Heart left ventricle (tissue), 16 donors: Measurements from ENCODE around the gene LCE1E. TPM values are rescaled to one million over a fixed set of nuclear protein-coding genes. Genes with fewer than 3 reads are reported as not detected.
A peak's percentile ranks its signal among the peaks of the same experiment; 100 is the strongest.

ENCODE experiments used
- ATAC-seq, 4 donors: fragments of 200-7000 bp; cut with Tn5 transposase; one replicate each; pipeline ENCODE4 v1.9.1; 2020 to 2022; ENCODE audit warnings: moderate library complexity in 4 of 4, mild to moderate bottlenecking in 3 of 4, moderate number of reproducible peaks in 1 of 4
- DNase-seq, 5 donors: peaks; one replicate each; pipeline ENCODE4 v3.0.0-alpha.2; 2020
- H3K27ac ChIP-seq, 12 donors: fragments of 200-600 bp; sonication (generic) in 4 of 12; one replicate each; pipeline versions ENCODE4 v1.5.0 to v1.8.0; 2016 to 2022; ENCODE audit warnings: mild to moderate bottlenecking in 2 of 12
- H3K27me3 ChIP-seq, 9 donors: fragments of 200-600 bp; sonication (generic) in 2 of 9; one replicate each; pipeline versions ENCODE4 v1.5.1 to v1.8.0; 2016 to 2022; ENCODE audit warnings: mild to moderate bottlenecking in 3 of 9
- H3K36me3 ChIP-seq, 9 donors: fragments of 200-600 bp; sonication (generic) in 2 of 9; one replicate each; pipeline versions ENCODE4 v1.5.0 to v1.8.0; 2018 to 2022; ENCODE audit warnings: mild to moderate bottlenecking in 2 of 9
- H3K4me1 ChIP-seq, 12 donors: fragments of 200-600 bp; sonication (generic) in 4 of 12; one replicate each; pipeline versions ENCODE4 v1.5.0 to v1.8.0; 2016 to 2022; ENCODE audit warnings: mild to moderate bottlenecking in 3 of 12
- H3K4me3 ChIP-seq, 12 donors: fragments of 200-600 bp; sonication (generic) in 4 of 12; one replicate each; pipeline versions ENCODE4 v1.5.0 to v1.8.0; 2017 to 2022; ENCODE audit warnings: mild to moderate bottlenecking in 9 of 12, moderate library complexity in 4 of 12
- H3K9me3 ChIP-seq, 12 donors: fragments of 200-600 bp; sonication (generic) in 4 of 12; one replicate each; pipeline versions ENCODE4 v1.5.0 to v1.8.0; 2016 to 2022; ENCODE audit warnings: mild to moderate bottlenecking in 1 of 12
- CTCF ChIP-seq, 12 donors: fragments of 200-600 bp; sonication (generic) in 4 of 12; IDR thresholded peaks; one replicate each; pipeline versions ENCODE4 v1.5.0 to v1.8.0; 2018 to 2022; ENCODE audit warnings: antibody characterized with exemption in 12 of 12, mild to moderate bottlenecking in 5 of 12
- POLR2A ChIP-seq, 2 donors: fragments of 450-650 bp; IDR thresholded peaks; one replicate each; pipeline ENCODE4 v1.6.1; 2017; ENCODE audit warnings: antibody characterized with exemption in 2 of 2, mild to moderate bottlenecking in 2 of 2, moderate library complexity in 2 of 2
- WGBS, 4 donors: extraction: QIAGEN DNeasy Blood & Tissue Kit in 2 of 4; methylation state at CpG; one replicate each; pipeline versions ENCODE4 v1.1.5 to v1.1.7; 2013 to 2018; 5-methylcytosine and 5-hydroxymethylcytosine counted together
- intact Hi-C, 10 donors: fragments of 100-400 bp; cut with DNase I; formaldehyde crosslinking; loops; one replicate each; pipeline versions ENCODE4 v1.11.1 to v1.14.2; 2022
- polyA plus RNA-seq, 2 donors: library from polyadenylated mRNA; stranded (reverse); fragments of 200-250 nt; gene quantifications; one replicate each; pipeline ENCODE4 v1.2.3, GENCODE V29; 2013
- total RNA-seq, 9 donors: library from RNA; depleted of rRNA in 2 of 9; stranded (reverse); fragments of >200 nt in 2 of 9; fragmentation: NEBNext Ultra II Directional in 3 of 9; extraction: Animal tissue kit (Norgen Biotek cat#: 25700) in 3 of 9; gene quantifications; one replicate each; pipeline versions ENCODE4 v1.1.0 to v1.2.4, GENCODE V29; 2016 to 2023
- donor health status: ischemic (EF 13 %, LVEDD 7.1; RV severe dilation, severe dysfunction).
- donor health status: healthy with polysubstance abuse.
- donor health status: DM: no; HTN: yes; CAD: no.
- donor health status: DM: no; HTN: no; CAD: no.
- donor health status: ischemic (EF 25% LVEDD 6.9; RV normal size, moderate dysfunction).
- donor health status: ischemic (EF 25% LVEDD 5.7; RV mildly dilated, moderate dysfunction).
- donor health status: healthy.
- donor health status: DM: yes; HTN: yes; CAD: no.
- donor health status: ischemic (EF 35%, LVEDD 5.7; RV mildly dilated, moderate dysfunction).
- donor health status: nonischemic (EF 11% LVEDD 7.7; RV severe dilation, severe dysfunction).
- donor health status: DM: yes; HTN: yes; CAD: no.
- donor health status: PGD.
- donor health status: ischemic (EF 29% LVEDD 5.4; RV normal size, mild dysfunction).
- donor health status: nonischemic (EF 23%, LVEDD 6.1; RV moderate dilation, normal function).

Gene LCE1E
- total and polyA plus RNA-seq, 11 donors, result not detected

DNA sequence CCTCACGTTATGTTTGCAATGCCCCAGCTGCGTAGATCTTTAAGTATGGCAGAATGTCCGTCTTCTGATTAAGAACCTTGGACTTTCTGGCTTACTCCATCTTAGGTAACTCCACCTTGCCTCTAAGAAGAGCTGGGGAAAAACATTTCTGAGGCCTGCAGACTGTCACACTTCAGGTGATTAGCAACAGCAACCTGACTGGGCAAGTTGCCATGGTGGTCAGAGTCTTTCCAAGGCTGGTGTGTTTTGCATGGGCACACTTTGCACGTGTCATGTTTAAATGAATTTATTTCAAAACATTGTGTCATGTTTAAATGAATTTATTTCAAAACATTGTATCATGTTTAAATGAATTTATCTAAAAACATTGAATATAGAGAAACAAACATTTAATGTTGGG, 27.4 kb upstream of the LCE1E start:
- Histone ChIP-seq H3K27me3 (peaks cover 0 to 4% (median 0%) of the 10 kb centered on the region in 9 donors), H3K4me1 (no peaks in the 10 kb centered on the region), H3K9me3 (no peaks in the 10 kb centered on the region), H3K27ac (no peak overlapping the region), H3K36me3 (no peaks in the 10 kb centered on the region), H3K4me3 (no peak overlapping the region)
- TF ChIP-seq POLR2A (IDR thresholded peaks at IDR 0.05), result no peak
- TF ChIP-seq CTCF (IDR thresholded peaks at IDR 0.05), result no peak
- DNase-seq, result no peak
- intact Hi-C loops, result no loop called here
- 73 to 81% (median 76%) methylated on average over 4 of the region's 4 CpGs for WGBS, 4 donors
- ATAC-seq, result no peak

- no peak for TF ChIP-seq CTCF (IDR thresholded peaks at IDR 0.05)
- TF ChIP-seq POLR2A (IDR thresholded peaks at IDR 0.05), result no peak
- intact Hi-C loops, result no loop called here
- no peaks in the 10 kb centered on the region for H3K9me3 ChIP-seq
- H3K36me3 ChIP-seq, result no peaks in the 10 kb centered on the region
- DNase-seq, result peak in 1 of 5 donors; percentile 42
- ATAC-seq, result no peak
- H3K4me1 ChIP-seq, result no peaks in the 10 kb centered on the region
- H3K4me3 ChIP-seq, result no peak overlapping the region
- no peak overlapping the region for H3K27ac ChIP-seq
- peaks cover 0 to 4% (median 0%) of the 10 kb centered on the region in 9 donors for H3K27me3 ChIP-seq
- 82 to 89% (median 83%) methylated on average over 7 to 8 of the region's 8 CpGs for WGBS, 4 donors
Observed at GRCh38 chr1:152759453-152760173, 26.4 kb upstream of the LCE1E start.

- intact Hi-C loops, result no loop called here
- no peaks in the 10 kb centered on the region for H3K9me3 ChIP-seq
- no peak overlapping the region for H3K27ac ChIP-seq
- H3K4me3 ChIP-seq, result no peak overlapping the region
- H3K4me1 ChIP-seq, result no peaks in the 10 kb centered on the region
- TF ChIP-seq POLR2A (IDR thresholded peaks at IDR 0.05) (no peak), CTCF (IDR thresholded peaks at IDR 0.05) (no peak)
- DNase-seq, result peak in 1 of 5 donors; percentile 46
- peak in 1 of 4 donors; percentile 18 for ATAC-seq
- H3K36me3 ChIP-seq, result no peaks in the 10 kb centered on the region
- WGBS, 4 donors, result 87 to 92% (median 89%) methylated on average over 25 to 31 of the region's 31 CpGs
- H3K27me3 ChIP-seq, result peaks cover 0 to 4% (median 0%) of the 10 kb centered on the region in 9 donors
Observed at GRCh38 chr1:152760551-152761190, 25.4 kb upstream of the LCE1E start.

GRCh38 chr1:152761609-152762213, 24.3 kb upstream of the LCE1E start:
- DNase-seq (no peak), ATAC-seq (no peak)
- Histone ChIP-seq H3K4me3 (no peak overlapping the region), H3K9me3 (no peaks in the 10 kb centered on the region), H3K27me3 (peaks cover 0 to 8% (median 0%) of the 10 kb centered on the region in 9 donors), H3K27ac (no peak overlapping the region), H3K4me1 (no peaks in the 10 kb centered on the region), H3K36me3 (no peaks in the 10 kb centered on the region)
- 83 to 93% (median 83%) methylated on average over 3 of the region's 3 CpGs for WGBS, 4 donors
- intact Hi-C loops, result no loop called here
- TF ChIP-seq CTCF (IDR thresholded peaks at IDR 0.05) (no peak), POLR2A (IDR thresholded peaks at IDR 0.05) (no peak)
